Left renal cortex interstitium (tissue), 4 donors: ENCODE data around the gene EIF2B1. TPM values are rescaled to one million over a fixed set of nuclear protein-coding genes. Genes with fewer than 3 reads are reported as not detected.

ENCODE experiments used
- DNase-seq, 4 donors: peaks; one replicate each; pipeline ENCODE4 v3.0.0-alpha.2; 2013; ENCODE audit warnings: low read depth in 4 of 4, low spot score in 2 of 4, missing footprints in 1 of 4
- polyA plus RNA-seq, 4 donors: library from polyadenylated mRNA; unstranded; fragments of 120-200 nt; gene quantifications; one replicate each; pipeline ENCODE4 v1.2.1, GENCODE V29; 2013; ENCODE audit not compliant: insufficient read length in 4 of 4

Gene EIF2B1
- 10 to 100 TPM; 63.6 to 70.0 (median 67.3) TPM for polyA plus RNA-seq

DNA sequence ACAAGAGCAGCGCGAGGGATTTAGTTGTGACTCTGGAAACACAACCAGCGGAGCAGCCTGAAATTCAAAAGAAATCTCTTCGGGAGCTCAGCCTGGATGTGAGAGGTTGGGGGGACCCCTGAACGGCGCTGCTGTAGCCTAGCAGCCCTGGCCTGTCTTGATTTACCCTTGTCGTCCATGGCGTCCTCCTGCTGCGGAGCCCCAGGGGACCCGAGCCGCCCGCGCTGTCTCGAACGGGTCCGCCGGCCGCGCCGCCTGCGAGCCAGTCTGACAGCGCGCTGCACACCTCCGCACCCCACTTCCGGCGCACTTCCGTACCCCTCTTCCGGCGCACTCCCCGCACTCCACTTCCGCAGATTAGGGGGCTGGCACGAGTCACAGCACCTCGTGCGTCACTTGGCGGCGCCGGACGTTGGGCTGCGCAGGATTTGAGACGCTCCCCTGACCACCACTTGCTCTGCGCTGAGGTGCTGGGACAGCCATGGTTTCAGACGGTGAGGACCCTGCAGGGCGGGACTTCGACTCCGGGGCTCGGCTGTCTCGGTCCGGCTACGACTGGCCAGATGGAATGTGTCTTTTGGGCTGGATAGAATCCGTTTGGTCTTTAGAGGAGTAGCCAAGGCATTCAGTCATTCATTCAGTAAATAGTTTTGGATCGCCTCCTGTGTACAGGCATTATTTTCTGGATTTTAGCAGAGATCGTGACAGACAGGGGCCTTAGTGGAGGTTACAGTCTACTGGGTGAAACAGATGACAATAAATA lies at the start of gene EIF2B1, which contains the start of gene GTF2H3:
TSS of gene EIF2B1 (minus strand) at position 308 of the 763 bp plus-strand sequence. CDS start at position 179, 129 bp downstream.
TSS of gene GTF2H3 (plus strand) at position 451 of the 763 bp plus-strand sequence. CDS start at position 482, 31 bp downstream.
- peak; percentile 76 to 96 (median 94) for DNase-seq

DNA sequence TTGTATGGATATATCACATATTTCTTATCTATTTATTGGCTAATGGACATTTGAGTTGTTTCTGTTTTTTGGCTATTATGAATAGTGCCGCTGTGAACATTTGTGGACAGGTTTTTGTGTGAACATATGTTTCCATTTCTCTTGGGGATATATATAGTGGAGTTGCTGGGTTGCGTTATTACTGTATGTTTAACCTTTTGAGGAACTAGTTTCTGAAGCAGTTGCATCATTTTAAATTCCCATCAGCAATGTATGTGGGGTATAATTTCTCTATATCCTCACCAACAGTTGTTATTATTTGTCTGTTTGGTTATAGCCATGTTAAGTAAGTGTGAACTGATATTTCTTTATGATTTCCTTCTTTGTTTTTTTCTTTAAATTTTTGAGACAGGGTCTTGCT lies 48.1 kb upstream of the EIF2B1 start:
- DNase-seq, result no peak

DNA sequence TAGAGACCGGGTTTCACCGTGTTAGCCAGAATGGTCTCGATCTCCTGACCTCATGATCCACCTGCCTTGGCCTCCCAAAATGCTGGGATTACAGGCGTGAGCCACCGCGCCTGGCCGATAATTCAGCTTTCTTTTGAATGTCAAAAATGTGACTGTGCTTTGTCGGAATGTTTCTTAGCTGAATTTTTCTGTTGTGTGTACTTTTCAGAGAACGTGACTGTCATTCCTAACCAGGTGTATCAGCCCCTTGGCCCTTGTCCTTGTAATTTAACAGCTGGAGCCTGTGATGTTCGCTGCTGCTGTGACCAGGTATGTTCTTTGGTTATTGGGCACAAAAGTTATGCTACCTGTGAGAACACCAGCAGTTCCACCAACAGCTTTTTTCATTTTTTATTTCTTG lies 45.5 kb upstream of the EIF2B1 start:
- no peak for DNase-seq

DNA sequence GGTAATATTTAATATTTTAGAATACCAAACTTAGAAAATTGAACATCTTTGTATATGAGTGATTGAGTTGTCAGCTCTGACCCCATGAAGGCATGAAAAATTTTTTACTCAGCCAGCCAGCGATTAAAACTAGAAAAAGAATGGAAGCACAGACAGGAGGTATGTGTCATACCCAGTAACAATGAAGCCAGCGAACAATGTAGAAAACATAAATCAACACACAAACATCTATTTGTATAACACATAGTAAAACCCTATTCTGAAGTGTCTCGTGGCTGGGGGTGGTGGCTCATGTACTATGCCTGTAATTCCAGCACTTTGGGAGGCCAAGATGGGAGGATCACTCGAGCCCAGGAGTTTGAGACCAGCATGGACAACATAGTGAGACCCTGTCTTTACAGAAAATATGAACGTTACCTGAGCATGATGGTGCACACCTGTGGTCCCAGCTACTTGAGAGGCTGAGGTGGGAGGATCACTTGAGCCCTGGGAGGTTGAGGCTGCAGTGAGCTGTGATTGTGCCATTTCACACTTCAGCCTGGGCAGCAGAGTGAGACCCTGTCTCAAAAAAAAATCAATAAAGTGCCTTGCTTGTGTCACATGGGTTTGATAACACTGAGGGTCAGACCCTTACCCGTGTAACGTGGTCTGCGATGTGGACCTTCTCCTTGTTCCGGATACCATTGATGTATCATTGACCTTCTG lies 43.3 kb upstream of the EIF2B1 start:
- DNase-seq, result no peak

DNA sequence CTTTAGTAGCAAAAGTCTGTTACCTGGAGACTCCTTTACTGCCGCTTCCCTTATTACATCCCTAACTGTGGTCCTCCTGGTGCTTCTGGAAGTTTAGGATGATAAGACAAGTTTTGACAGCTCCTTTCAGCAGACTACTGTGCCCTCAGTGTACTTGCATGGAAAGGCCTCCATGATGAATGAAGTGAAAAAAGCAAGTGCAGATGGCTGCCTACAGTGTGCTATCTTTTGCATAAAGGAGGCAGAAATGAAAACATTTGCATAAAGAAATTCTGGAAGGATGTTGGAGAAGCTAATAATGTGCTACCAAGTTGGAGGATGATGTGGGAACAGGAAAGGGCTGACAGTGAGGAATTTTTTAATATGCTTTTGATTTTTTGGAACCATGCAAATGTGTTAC lies 42.0 kb upstream of the EIF2B1 start:
- DNase-seq, result no peak

DNA sequence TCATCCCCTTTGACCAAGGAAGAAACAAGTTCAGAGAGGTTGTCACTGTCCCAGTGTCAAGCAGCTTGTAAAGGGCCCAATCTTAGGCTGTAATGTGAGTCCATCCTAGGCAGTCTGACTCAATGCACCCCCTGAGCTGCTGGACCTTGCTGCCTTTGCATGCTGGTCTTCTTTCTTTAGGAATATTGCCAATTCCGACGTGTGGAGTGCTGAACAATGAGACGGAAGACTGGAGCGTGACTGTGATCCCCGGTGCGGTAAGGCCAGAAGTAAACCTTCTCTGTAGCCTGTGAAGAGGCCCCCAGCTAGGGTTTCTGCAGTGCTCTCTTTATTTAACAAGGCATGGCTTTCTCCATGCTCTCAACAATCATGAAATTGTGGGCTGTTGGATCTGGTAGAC lies 38.4 kb upstream of the EIF2B1 start:
- DNase-seq, result no peak

DNA sequence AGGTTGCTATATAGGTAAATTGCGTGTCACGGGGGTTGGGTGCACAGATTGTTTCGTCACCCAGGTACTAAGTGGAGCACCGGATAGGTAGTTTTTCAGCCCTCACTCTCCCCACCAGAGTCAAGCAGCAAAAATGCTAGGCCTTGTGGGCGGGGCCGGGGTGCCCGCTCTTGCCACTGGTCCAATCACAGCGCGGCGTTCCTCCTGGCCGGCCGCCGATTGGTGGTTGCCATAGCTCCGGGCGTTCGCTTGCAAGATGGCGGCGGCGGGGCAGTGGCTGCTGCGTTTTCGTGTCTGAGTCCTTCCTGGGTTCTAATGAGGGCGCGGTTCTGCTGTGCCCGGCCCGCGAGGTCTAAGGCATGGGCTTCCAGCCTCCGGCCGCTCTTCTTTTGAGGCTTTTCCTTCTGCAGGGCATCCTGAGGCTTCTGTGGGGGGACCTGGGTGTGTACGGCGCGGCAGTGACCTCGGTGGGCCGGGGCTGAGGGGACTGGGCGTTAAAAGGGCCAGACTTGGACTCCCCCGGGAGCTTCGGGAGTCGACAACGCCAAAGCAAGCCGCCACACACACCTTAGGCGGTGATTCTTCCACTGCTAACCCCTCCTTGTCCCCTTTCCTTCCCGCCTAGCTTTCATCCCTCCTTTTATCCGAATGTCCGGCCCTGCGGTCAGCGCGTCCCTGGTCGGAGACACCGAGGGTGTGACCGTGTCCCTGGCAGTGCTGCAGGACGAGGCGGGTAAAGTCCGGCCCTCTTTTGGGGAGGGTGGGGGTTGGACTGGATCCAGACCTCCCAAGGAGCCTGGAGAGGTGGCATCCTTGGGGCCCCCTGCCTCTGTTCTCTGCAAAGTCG lies 37.6 kb upstream of the EIF2B1 start, which contains the start of gene TCTN2:
TSS of gene TCTN2 (plus strand) at position 232 of the 847 bp plus-strand sequence. CDS start at position 360, 128 bp downstream.
- DNase-seq, result peak; percentile 45 to 82 (median 70)

DNA sequence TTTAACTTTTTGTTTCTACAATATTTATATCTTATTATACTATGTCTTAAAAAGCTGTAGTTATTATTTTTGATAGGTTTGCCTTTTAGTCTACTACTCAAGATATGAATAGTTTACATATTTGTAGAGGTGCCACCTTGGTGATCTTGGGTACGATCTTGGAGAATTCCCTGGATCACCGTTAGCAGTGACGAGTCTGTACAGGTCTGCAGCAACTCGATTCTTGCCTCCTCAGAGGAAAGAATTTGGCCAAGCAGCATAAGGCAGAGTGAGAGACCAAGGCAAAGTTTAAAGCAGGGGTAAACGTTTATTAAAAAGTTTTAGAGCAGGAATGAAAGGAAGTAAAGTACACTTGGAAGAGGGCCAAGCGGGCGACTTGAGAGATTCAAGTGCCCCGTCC lies 34.3 kb upstream of the EIF2B1 start:
- no peak for DNase-seq

DNA sequence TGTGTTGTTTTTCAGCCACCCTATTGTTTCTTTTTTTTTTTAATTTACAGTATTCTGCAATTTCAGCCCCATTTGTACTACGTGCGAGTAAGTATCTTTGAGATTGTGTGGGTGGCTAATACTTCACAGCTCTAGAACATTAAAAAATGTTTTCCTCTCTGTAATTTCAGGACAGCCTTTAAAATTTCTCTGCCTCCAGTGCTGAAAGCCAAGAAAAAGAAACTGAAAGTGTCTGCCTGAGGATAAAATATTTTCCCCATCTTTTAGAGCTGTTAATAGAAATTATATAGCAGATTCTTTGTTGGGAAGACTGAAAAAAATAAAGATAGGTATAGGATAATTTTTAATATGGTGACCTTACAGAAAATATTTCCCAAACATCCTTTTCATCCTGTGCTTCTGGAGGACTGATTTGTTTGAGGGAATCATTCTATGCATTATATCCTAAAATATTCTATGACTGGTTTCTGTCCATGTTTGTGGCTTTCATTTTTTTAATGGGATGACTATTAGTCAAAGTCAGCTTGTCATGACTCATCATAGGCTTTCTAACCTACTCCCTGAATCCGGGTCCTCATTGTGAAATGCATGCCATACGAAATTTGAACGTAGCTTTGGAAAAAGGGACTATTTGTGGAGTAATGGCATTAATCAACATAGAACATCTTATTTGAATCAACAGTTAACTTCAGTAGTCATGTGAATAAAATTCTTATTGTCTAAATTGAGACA lies 26.7 kb upstream of the EIF2B1 start:
- DNase-seq, result no peak

DNA sequence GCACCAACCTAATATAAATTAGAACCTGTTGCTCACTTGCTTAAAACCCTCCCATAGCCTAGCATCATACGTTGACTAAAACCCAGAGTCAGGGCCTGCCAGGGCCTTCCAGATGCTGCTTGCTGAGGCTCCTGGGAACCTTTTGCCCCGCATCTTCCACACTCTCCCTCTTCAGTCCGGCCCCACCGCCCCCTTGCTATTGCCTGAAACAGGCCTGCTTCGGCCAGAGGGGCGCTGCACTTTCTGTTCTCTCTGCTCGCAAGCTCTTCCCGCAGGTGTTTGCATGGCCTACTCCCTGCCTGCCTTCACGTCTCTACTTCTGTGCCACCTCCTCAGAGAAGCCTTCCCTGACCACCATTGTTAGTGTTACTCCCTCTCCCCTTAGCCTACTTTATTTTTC lies 23.7 kb upstream of the EIF2B1 start:
- DNase-seq, result no peak

DNA sequence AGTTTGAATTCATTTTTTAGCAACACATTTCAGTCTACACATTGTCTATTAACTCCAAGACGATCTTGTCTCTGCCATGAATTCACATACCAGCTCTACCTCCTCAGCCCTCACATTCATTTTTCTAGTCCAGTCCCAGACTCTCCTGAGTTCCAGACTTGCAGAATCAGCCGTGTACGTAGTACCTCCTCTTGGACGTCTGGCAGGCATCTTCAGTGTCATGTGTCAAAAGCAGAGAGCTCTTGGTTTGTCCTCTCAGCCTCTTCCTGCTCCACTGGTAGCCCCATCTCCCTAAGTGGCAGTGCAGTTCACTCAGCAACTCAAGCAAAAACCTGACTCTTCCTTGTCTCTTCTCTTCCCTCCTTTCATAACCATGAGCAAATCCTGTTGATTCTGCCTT lies 22.9 kb upstream of the EIF2B1 start:
- no peak for DNase-seq

DNA sequence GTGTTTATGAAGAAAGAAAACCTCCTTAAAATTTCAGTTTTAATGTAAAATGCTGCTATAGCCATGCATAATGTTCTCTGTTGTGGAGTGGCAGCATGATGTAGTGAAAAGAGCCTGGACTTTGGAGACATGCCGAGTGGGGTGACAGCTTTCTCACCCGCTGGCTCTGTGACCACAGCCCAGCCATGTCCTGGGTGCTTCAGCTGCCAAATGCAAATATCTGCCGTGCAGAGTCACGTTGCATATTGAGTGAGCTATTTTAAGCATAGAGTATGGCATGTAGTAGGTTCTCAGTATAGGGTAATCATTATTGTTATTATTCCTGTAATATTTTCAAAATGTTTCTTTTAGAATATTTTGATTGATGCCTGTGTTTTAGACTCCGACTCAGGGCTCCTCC lies 21.9 kb upstream of the EIF2B1 start:
- DNase-seq, result no peak

DNA sequence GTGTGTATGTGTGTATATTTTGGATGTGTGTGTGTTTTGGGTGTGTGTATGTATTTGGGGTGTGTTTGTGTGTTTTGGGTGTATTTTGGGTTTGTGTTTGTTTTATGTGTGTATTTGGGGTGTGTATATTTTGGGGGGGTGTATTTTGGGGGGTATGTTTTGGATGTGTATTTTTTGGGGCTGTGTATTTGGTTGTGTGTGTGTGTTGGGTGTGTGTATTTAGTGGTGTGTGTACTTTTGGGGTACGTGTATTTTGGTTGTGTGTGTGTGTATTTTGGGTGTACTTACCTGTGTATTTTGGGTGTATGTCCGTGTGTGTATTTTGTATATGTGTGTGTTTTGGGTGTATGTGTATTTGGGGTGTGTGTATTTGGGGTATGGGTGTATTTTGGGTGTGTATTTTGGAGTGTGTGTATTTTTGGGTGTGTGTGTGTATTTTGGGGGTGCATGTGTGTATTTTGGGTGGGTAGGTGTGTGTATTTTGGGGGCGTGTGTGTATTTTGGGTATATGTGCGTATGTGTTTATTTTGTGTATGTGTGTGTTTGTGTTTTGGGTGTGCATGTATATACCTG lies 20.7 kb upstream of the EIF2B1 start:
- DNase-seq, result no peak

DNA sequence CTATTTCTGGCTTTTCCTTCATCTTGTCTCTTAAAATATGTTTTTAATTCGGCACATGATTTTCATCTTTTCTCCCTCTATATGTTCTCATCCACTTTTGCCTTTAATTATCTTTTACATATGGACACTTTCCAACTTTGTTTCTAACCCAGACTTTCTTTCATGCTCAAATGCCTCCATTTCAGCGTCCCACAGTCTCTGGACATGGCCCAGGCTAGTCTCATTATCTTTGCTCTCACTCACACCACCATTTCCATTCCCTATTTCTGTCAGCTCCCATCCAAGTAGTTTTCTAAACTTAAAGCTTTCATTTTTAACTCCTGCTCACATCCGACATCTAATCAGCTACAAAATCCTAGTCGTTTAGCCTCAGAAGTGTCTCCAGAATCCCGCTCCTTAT lies 14.9 kb upstream of the EIF2B1 start:
- no peak for DNase-seq

DNA sequence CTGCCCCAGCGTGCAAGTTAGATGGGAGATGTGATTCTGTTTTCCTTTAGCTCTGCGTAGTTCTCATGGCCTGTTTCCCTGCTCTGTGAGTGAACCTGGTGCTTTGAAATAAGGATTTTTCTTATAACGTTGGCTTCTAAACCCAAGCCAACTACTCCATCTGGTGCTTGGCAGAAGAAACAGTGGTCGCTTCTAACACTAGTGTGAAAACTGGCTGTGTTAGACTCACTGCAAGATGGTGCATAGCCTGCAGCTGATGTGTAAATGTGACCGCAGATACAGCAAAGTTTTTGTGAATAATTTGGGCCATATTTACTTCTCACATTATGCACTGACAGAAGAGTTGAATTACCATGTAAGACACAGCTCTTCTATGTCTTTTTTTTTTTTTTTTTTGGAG lies 12.4 kb upstream of the EIF2B1 start:
- DNase-seq, result no peak

DNA sequence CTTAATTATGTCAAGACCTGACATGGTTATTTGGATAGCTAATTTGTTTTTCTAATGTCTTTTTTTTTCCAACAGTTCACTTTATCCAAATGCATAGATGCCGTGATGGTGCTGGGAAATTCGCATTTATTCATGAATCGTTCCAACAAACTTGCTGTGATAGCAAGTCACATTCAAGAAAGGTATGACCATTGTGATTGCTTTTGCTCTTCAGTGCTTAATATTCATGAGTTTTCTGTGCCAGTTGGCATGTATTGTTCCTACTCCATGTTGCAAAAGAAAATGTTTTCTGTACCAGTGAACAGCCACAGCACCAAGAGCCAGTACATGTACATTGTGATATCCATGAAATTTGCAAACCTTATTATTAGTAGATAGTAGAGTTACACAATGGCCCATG lies 11.9 kb upstream of the EIF2B1 start:
- no peak for DNase-seq

DNA sequence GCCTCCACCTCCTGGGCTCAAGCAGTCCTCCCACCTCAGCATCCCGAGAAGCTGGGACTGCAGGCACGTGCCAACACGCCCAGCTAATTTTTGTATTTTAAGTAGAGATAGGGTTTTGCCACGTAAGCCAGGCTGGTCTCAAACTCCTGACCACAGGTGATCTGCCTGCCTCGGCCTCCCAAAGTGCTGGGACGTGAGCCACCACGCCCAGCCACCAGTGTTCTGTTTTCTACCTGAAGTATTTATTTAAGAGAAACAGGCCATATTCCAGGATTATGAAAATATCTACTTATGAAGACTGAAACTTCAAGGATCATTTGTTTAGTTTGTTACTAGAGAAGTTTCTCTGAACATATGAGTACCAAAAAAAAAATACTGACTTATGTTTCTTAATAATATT lies 10.4 kb upstream of the EIF2B1 start:
- DNase-seq, result no peak

DNA sequence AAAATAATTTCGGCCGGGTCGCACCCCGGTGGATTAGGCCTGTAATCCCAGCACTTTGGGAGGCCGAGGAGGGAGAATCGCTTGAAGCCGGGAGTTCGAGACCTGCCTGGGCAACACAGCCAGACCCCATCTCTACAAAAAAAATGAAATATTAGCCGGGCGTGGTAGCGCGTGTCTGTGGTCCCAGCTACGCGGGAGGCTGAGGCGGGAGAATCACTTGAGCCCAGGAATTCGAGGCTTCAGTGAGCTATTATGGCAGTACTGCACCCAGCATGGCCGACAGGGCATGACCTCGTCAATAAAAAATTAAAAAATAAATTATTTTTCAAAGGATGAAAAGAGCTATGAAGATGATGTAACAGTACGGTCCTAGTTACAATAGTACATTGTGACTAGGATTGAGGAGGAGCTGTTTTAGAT lies 666 bp upstream of the EIF2B1 start:
- no peak for DNase-seq

DNA sequence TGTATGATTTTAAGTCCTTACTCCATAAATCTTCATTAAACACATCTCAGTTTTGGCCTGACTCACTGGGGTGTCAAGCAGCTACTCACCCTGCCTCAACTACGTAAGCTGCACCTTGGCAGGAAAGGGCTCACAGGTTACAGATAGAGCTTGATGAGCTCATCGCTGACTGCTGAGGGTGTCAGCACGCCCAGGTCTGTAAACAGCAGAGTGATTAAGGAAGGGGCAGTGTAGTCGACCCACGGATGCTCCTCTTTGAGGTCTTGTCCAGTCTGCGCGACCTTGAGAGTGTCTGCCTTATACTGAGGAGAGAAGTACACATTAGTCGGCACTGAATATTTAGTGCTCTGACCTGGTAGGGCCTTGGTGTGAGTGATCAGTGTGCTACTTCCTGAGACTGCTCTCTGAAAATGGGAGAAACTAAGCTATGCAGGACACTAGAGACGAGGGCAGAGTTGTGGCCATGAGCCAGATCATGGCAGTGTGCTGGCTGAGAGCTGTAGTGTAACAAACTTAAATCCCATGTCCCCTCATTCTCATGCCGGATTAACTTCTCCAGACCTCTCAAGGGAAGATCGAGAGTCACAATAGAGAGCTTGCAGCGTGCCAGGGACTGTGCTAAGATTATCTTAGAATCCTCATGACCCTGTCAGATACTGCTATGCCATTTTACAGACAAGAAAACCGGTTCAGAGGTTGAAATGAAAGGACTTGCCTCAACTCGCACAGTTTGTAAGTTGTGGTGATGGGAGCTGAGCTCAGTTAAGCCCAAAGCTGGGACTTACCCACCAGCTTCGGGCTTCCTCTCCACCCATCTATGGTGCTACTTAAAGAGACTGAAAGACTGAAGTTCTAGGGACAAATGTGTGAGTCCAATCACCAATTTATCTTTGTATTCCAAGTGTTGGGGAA lies 11.6 kb downstream of the EIF2B1 start:
- no peak for DNase-seq
